Lung (tissue), 12 donors: ENCODE measurements around the gene FZD10. TPM values are rescaled to one million over a fixed set of nuclear protein-coding genes. Genes with fewer than 3 reads are reported as not detected.

Experiments
- ATAC-seq: fragments of 200-7000 bp; cut with Tn5 transposase; one replicate; pipeline ENCODE4 v1.9.1; 2020; ENCODE audit warnings: moderate number of reproducible peaks; ENCODE audit not compliant: insufficient read depth, low FRiP score
- DNase-seq, 3 donors: peaks; one replicate each; pipeline ENCODE4 v3.0.0-alpha.2; 2013 to 2017
- H3K27ac ChIP-seq, 2 donors: one replicate each; pipeline ENCODE4 v1.5.1; 2013; ENCODE audit warnings: mild to moderate bottlenecking in 2 of 2, moderate library complexity in 2 of 2, control low read depth in 1 of 2, inconsistent platforms in 1 of 2, low read depth in 1 of 2, low read length in 1 of 2
- H3K27me3 ChIP-seq, 3 donors: one replicate each; pipeline ENCODE4 v1.5.1; 2013; ENCODE audit warnings: low read length in 2 of 3; ENCODE audit not compliant: control insufficient read depth in 3 of 3, insufficient read depth in 3 of 3
- H3K36me3 ChIP-seq, 4 donors: one replicate each; pipeline ENCODE4 v1.5.1; 2013; ENCODE audit warnings: low read length in 4 of 4, mild to moderate bottlenecking in 1 of 4, moderate library complexity in 1 of 4; ENCODE audit not compliant: control insufficient read depth in 4 of 4, insufficient read depth in 4 of 4
- H3K4me1 ChIP-seq, 5 donors: one replicate each; pipeline ENCODE4 v1.5.1; 2013; ENCODE audit warnings: low read length in 5 of 5, mild to moderate bottlenecking in 2 of 5, moderate library complexity in 1 of 5; ENCODE audit not compliant: control insufficient read depth in 5 of 5, insufficient read depth in 5 of 5
- H3K4me3 ChIP-seq: one replicate; pipeline ENCODE4 v1.5.1; 2013; ENCODE audit warnings: mild to moderate bottlenecking, control low read depth, moderate library complexity
- H3K9ac ChIP-seq, 2 donors: one replicate each; pipeline ENCODE4 v1.5.1; 2013; ENCODE audit warnings: low read length in 2 of 2, control low read depth in 1 of 2; ENCODE audit not compliant: insufficient read depth in 1 of 2
- H3K9me3 ChIP-seq, 4 donors: one replicate each; pipeline ENCODE4 v1.5.1; 2013; ENCODE audit warnings: low read length in 3 of 4, mild to moderate bottlenecking in 1 of 4, moderate library complexity in 1 of 4; ENCODE audit not compliant: control insufficient read depth in 4 of 4, insufficient read depth in 3 of 4
- CTCF ChIP-seq: IDR thresholded peaks from 2 replicates; pipeline ENCODE4 v1.5.1; 2012; ENCODE audit warnings: mild to moderate bottlenecking; ENCODE audit errors: control extremely low read depth, extremely low read depth
- WGBS, 2 donors: extraction: QIAGEN DNeasy Blood & Tissue Kit; methylation state at CpG; one replicate each; pipeline ENCODE4 v1.1.7; 2013; 5-methylcytosine and 5-hydroxymethylcytosine counted together
- polyA plus RNA-seq, 2 donors: library from polyadenylated mRNA; stranded (reverse); fragments of 200-250 nt; gene quantifications; one replicate each; pipeline ENCODE4 v1.2.1, GENCODE V29; 2013
- total RNA-seq, 2 donors: library from RNA; depleted of rRNA in 1 of 2; stranded (reverse); fragments of >200 nt in 1 of 2; gene quantifications; one replicate each; pipeline ENCODE4 v1.2.1, GENCODE V29; 2014 to 2021
- donor health status: control.
- donor health status: control.
- donor health status: Bipolar disorder and iron deficiency.
- donor health status: healthy.
- donor health status: DM: yes; HTN: yes; CAD: no.

The FZD10 gene
- total and polyA plus RNA-seq, 4 donors, result 0.49 to 1.8 (median 1.1) TPM

- ATAC-seq (no peak), DNase-seq (no peak)
- Histone ChIP-seq H3K27me3 (peaks cover 0 to 5% (median 0%) of the 10 kb centered on the region in 3 donors), H3K4me1 (peaks cover 0 to 33% (median 0%) of the 10 kb centered on the region in 5 donors), H3K36me3 (no peaks in the 10 kb centered on the region), H3K9ac (no peak overlapping the region), H3K4me3 (no peak overlapping the region), H3K9me3 (peaks cover 0 to 4% (median 0%) of the 10 kb centered on the region in 4 donors), H3K27ac (no peak overlapping the region)
- no peak for TF ChIP-seq CTCF
- WGBS, 2 donors, result 54 to 57% methylated on average over 4 of the region's 4 CpGs
Measured at GRCh38 chr12:130122356-130122755, 39.9 kb upstream of the FZD10 start.

GRCh38 chr12:130124106-130124505 is 38.2 kb upstream of the FZD10 start:
- 93 to 95% methylated on average over 4 of the region's 4 CpGs for WGBS, 2 donors
- ATAC-seq (no peak), DNase-seq (no peak)
- no peak for TF ChIP-seq CTCF
- peaks cover 0 to 5% (median 0%) of the 10 kb centered on the region in 3 donors for H3K27me3 ChIP-seq
- no peaks in the 10 kb centered on the region for H3K36me3 ChIP-seq
- H3K27ac ChIP-seq, result no peak overlapping the region
- H3K4me1 ChIP-seq, result peaks cover 0 to 42% (median 0%) of the 10 kb centered on the region in 5 donors
- no peak overlapping the region for H3K9ac ChIP-seq
- H3K9me3 ChIP-seq, result peaks cover 0 to 7% (median 0%) of the 10 kb centered on the region in 4 donors
- H3K4me3 ChIP-seq, result no peak overlapping the region

GRCh38 chr12:130124605-130125244 is 37.5 kb upstream of the FZD10 start:
- peaks cover 0 to 42% (median 0%) of the 10 kb centered on the region in 5 donors for H3K4me1 ChIP-seq
- WGBS, 2 donors, result 84 to 91% methylated on average over 15 of the region's 15 CpGs
- DNase-seq, result no peak
- no peak overlapping the region for H3K4me3 ChIP-seq
- H3K9ac ChIP-seq, result no peak overlapping the region
- no peak overlapping the region for H3K27ac ChIP-seq
- peaks cover 0 to 7% (median 0%) of the 10 kb centered on the region in 4 donors for H3K9me3 ChIP-seq
- no peaks in the 10 kb centered on the region for H3K36me3 ChIP-seq
- peaks cover 0 to 3% (median 0%) of the 10 kb centered on the region in 3 donors for H3K27me3 ChIP-seq
- TF ChIP-seq CTCF, result no peak
- ATAC-seq, result no peak

- H3K9ac ChIP-seq, result no peak overlapping the region
- no peak for DNase-seq
Measured at GRCh38 chr12:130126023-130126432, 36.2 kb upstream of the FZD10 start.

More at GRCh38 chr12:130126023-130126432, 36.2 kb upstream of the FZD10 start:
- Histone ChIP-seq H3K4me1 (peaks cover 0 to 33% (median 0%) of the 10 kb centered on the region in 5 donors), H3K36me3 (no peaks in the 10 kb centered on the region), H3K27ac (no peak overlapping the region), H3K27me3 (no peaks in the 10 kb centered on the region), H3K4me3 (no peak overlapping the region), H3K9me3 (peaks cover 0 to 5% (median 0%) of the 10 kb centered on the region in 4 donors)
- TF ChIP-seq CTCF, result no peak
- ATAC-seq, result peak; percentile 12
- WGBS, 2 donors, result 64 to 74% methylated on average over 13 of the region's 13 CpGs
